GM12878 (cell line): ENCODE measurements around the gene TMEM175. TPM values are rescaled to one million over a fixed set of nuclear protein-coding genes. Genes with fewer than 3 reads are reported as not detected.

Experiments
- ATAC-seq: fragments of 200-7000 bp; cut with Tn5 transposase; 3 replicates; pipeline ENCODE4 v1.9.1; 2020; ENCODE audit warnings: mild to moderate bottlenecking, moderate library complexity
- BruUV-seq: library from RNA; stranded (reverse); fragments of 400-500 nt; replicated peaks from 2 replicates; lab custom pipeline; 2021; lab: Mats Ljungman, UMichigan
- CTCF ChIA-PET: fragments of 300-600 bp; sonication (Branson Sonifier 250); formaldehyde crosslinking; extraction: SDS; loops from one replicate; lab custom pipeline; 2021; ENCODE audit warnings: inconsistent platforms; lab: Yijun Ruan, JAX
- POLR2A ChIA-PET: fragments of 350-600 bp; formaldehyde crosslinking; extraction: SDS; loops from one replicate; lab custom pipeline; 2021; ENCODE audit warnings: inconsistent platforms; lab: Charles Lee
- RAD21 ChIA-PET: fragments of 300-600 bp; sonication (Branson Sonifier 250); formaldehyde crosslinking; loops from one replicate; lab custom pipeline; 2023; ENCODE audit warnings: antibody characterized with exemption; ENCODE audit not compliant: unreplicated experiment; lab: Charles Lee
- SMC1A ChIA-PET: fragments of 300-600 bp; sonication (Branson Sonifier 250); formaldehyde crosslinking; loops from one replicate; lab custom pipeline; 2023; ENCODE audit not compliant: unreplicated experiment, uncharacterized antibody; lab: Charles Lee
- DNase-seq: peaks from one replicate; pipeline ENCODE4 v3.0.0-alpha.2; 2011; ENCODE audit warnings: low read depth, low spot score
- FAIRE-seq: peaks from 3 replicates; lab custom pipeline; 2011; peaks lifted over from hg19 to GRCh38; lab: Jason Lieb, UNC
- H2AFZ ChIP-seq: 2 replicates; pipeline ENCODE4 v1.6.0; 2011; ENCODE audit warnings: low read depth, low read length, control low read depth; ENCODE audit not compliant: control insufficient read depth
- H3K27ac ChIP-seq: 2 replicates; pipeline ENCODE4 v1.5.1; 2011; ENCODE audit warnings: control low read depth; ENCODE audit not compliant: control insufficient read depth, insufficient read depth
- H3K27me3 ChIP-seq, 2 experiments: replicated peaks in 1 of 2; 2 replicates each; pipeline versions ENCODE4 v1.6.0 to v1.6.1; 2011; ENCODE audit warnings: low read length in 1 of 2; ENCODE audit not compliant: control insufficient read depth in 2 of 2, insufficient read depth in 2 of 2
- H3K36me3 ChIP-seq, 2 experiments: 2 replicates each; pipeline ENCODE4 v1.5.1; 2011; ENCODE audit warnings: low read length in 1 of 2; ENCODE audit not compliant: control insufficient read depth in 2 of 2, insufficient read depth in 2 of 2
- H3K4me1 ChIP-seq: 2 replicates; pipeline ENCODE4 v1.6.1; 2011; ENCODE audit warnings: mild to moderate bottlenecking, low read length, moderate library complexity, mixed read lengths; ENCODE audit not compliant: control insufficient read depth, insufficient read depth
- H3K4me2 ChIP-seq: 2 replicates; pipeline ENCODE4 v1.6.0; 2011; ENCODE audit warnings: control low read depth; ENCODE audit not compliant: control insufficient read depth, insufficient read depth
- H3K4me3 ChIP-seq: fragments of 200-600 bp; sonication (generic); 2 replicates; pipeline ENCODE4 v1.5.1; 2016
- H3K79me2 ChIP-seq: 2 replicates; pipeline ENCODE4 v1.6.0; 2011; ENCODE audit warnings: low read length; ENCODE audit not compliant: control insufficient read depth, insufficient read depth
- H3K9ac ChIP-seq: 2 replicates; pipeline ENCODE4 v1.8.0; 2011; ENCODE audit warnings: low read length, control low read depth, mixed read lengths; ENCODE audit not compliant: control insufficient read depth, insufficient read depth
- H3K9me3 ChIP-seq: replicated peaks from 3 replicates; pipeline ENCODE4 v1.5.1; 2011; ENCODE audit warnings: mild to moderate bottlenecking, low read length; ENCODE audit not compliant: control insufficient read depth, insufficient read depth
- H4K20me1 ChIP-seq: 2 replicates; pipeline ENCODE4 v1.6.0; 2011; ENCODE audit not compliant: control insufficient read depth, insufficient read depth
- ATF3 ChIP-seq: IDR thresholded peaks from 2 replicates; pipeline ENCODE4 v1.6.1; 2011; ENCODE audit warnings: low read depth, mild to moderate bottlenecking, low read length, moderate library complexity, borderline replicate concordance; ENCODE audit errors: extremely low read depth
- CBX5 ChIP-seq: sonication (generic); IDR thresholded peaks from 2 replicates; pipeline ENCODE4 v1.6.1; 2016; ENCODE audit warnings: low read depth, moderate library complexity, mild to moderate bottlenecking, inconsistent platforms
- EGR1 ChIP-seq, 2 experiments: IDR thresholded peaks; 1 replicate in 1 of 2; 2 replicates in 1 of 2; pipeline ENCODE4 v1.6.1; 2011 to 2012; ENCODE audit warnings: low read depth in 2 of 2, low read length in 2 of 2, borderline replicate concordance in 1 of 2, mild to moderate bottlenecking in 1 of 2, moderate library complexity in 1 of 2
- ELK1 ChIP-seq: IDR thresholded peaks from 2 replicates; pipeline ENCODE4 v1.6.1; 2012; ENCODE audit warnings: low read depth, low read length, improper control_type of control experiment
- ETV6 ChIP-seq, 2 experiments: fragments of 450-650 bp in 1 of 2; IDR thresholded peaks in 1 of 2; conservative IDR thresholded peaks in 1 of 2; 2 replicates each; pipeline ENCODE4 v1.6.1; 2014; ENCODE audit warnings: antibody characterized with exemption in 1 of 2, borderline replicate concordance in 1 of 2, low read depth in 1 of 2, mild to moderate bottlenecking in 1 of 2, moderate library complexity in 1 of 2
- GATAD2B ChIP-seq: fragments of 450-650 bp; conservative IDR thresholded peaks from 2 replicates; pipeline ENCODE4 v1.6.1; 2017; ENCODE audit warnings: low read depth, mild to moderate bottlenecking, moderate library complexity
- MEF2B ChIP-seq: fragments of 450-650 bp; IDR thresholded peaks from 2 replicates; pipeline ENCODE4 v1.6.1; 2018; ENCODE audit warnings: mild to moderate bottlenecking, moderate library complexity; ENCODE audit not compliant: partially characterized antibody, poor library complexity, severe bottlenecking
- NKRF ChIP-seq: fragments of 450-650 bp; conservative IDR thresholded peaks from 2 replicates; pipeline ENCODE4 v1.6.1; 2017; ENCODE audit warnings: mild to moderate bottlenecking, moderate library complexity
- POU2F2 ChIP-seq: IDR thresholded peaks from 3 replicates; pipeline ENCODE4 v1.6.1; 2011; ENCODE audit warnings: low read depth, mild to moderate bottlenecking, low read length, borderline replicate concordance
- SMARCA5 ChIP-seq: fragments of 450-650 bp; IDR thresholded peaks from 2 replicates; pipeline ENCODE4 v1.6.1; 2017; ENCODE audit warnings: mild to moderate bottlenecking
- SP1 ChIP-seq: IDR thresholded peaks from one replicate; pipeline ENCODE4 v1.6.1; 2011; ENCODE audit warnings: low read depth, low read length
- SREBF1 ChIP-seq: IDR thresholded peaks from 2 replicates; pipeline ENCODE4 v1.6.1; 2012; ENCODE audit warnings: mild to moderate bottlenecking, low read length
- USF2 ChIP-seq: IDR thresholded peaks from 2 replicates; pipeline ENCODE4 v1.6.1; 2011; ENCODE audit warnings: low read depth, low read length, improper control_type of control experiment, borderline replicate concordance
- ZNF207 ChIP-seq: fragments of 450-650 bp; IDR thresholded peaks from 2 replicates; pipeline ENCODE4 v1.6.1; 2014; ENCODE audit warnings: antibody characterized with exemption, mild to moderate bottlenecking, borderline replicate concordance
- WGBS: methylation state at CpG from one replicate; pipeline ENCODE4 v1.1.6; 2016; ENCODE audit warnings: low lambda C conversion rate; ENCODE audit not compliant: insufficient replicate concordance, insufficient coverage; ENCODE audit errors: missing lambda C conversion rate; 5-methylcytosine and 5-hydroxymethylcytosine counted together
- in situ Hi-C: fragments of 300-500 bp; cut with MboI; formaldehyde crosslinking; loops from 9 replicates; pipeline ENCODE4 v1.14.3; 2018; ENCODE audit warnings: mixed read lengths
- intact Hi-C: fragments of 100-400 bp; cut with micrococcal nuclease; formaldehyde crosslinking; loops from one replicate; pipeline ENCODE4 v1.14.2; 2022; ENCODE audit not compliant: unreplicated experiment
- polyA plus RNA-seq, 11 experiments: library from polyadenylated mRNA; depleted of rRNA in 4 of 11; unstranded in 6 of 11; stranded (reverse) in 5 of 11; fragments of >200 nt; fragmentation: Nextera tagmentation in 4 of 11; fragmentation: Illumina TruSeq in 1 of 11; extraction: Ambion mirVana in 4 of 11; extraction: Trizol in 1 of 11; gene quantifications; 1 replicate in 1 of 11; 2 replicates in 10 of 11; pipeline versions ENCODE4 v1.2.1 to v1.2.3, GENCODE V29; 2011 to 2016; ENCODE audit warnings: inconsistent platforms in 2 of 11, missing spikeins in 2 of 11, low read depth in 1 of 11
- total RNA-seq, 4 experiments: library from RNA; depleted of rRNA in 3 of 4; stranded (reverse); fragments of >200 nt in 3 of 4; fragmentation: Illumina TruSeq in 1 of 4; extraction: Trizol in 1 of 4; gene quantifications; 2 replicates each; pipeline versions ENCODE4 v1.2.1 to v1.2.3, GENCODE V29; 2013 to 2021
- TF ChIP-seq, protein P1 (sequence below): fragments of 450-650 bp; IDR thresholded peaks from 2 replicates; pipeline ENCODE4 v1.6.1; 2017; ENCODE audit warnings: mild to moderate bottlenecking, moderate library complexity

TMEM175 gene
- total and polyA plus RNA-seq, 10 of the 15 experiments (the other 5 are each of a cell fraction or from before 2014, with no cell fraction given): 0.11 to 39.5 (median 22.3) TPM

GRCh38 chr4:952881-953573 is 20.8 kb downstream of the TMEM175 start:
- Histone ChIP-seq H3K4me3 (no peak overlapping the region), H4K20me1 (no peaks in the 10 kb centered on the region), H3K27ac (no peak overlapping the region), H3K4me2 (no peak overlapping the region), H3K36me3 (no peaks in the 10 kb centered on the region; a peak in 1 of 4 replicates), H3K9ac (no peak overlapping the region), H3K27me3 (no peaks in the 10 kb centered on the region), H3K9me3 (no peaks in the 10 kb centered on the region), H3K4me1 (no peaks in the 10 kb centered on the region), H3K79me2 (no peaks in the 10 kb centered on the region), H2AFZ (no peak overlapping the region)
- FAIRE-seq (no peak), DNase-seq (no peak), ATAC-seq (no peak)
- intact Hi-C loops: no loop called here
- WGBS: 89% methylated on average over 28 of the region's 28 CpGs
- CTCF ChIA-PET: no interaction called here
- BruUV-seq: no TSS peak
- RAD21 ChIA-PET: no interaction called here
- SMC1A ChIA-PET: no interaction called here
- in situ Hi-C loops: no loop called here
- POLR2A ChIA-PET: no interaction called here
- no peak for TF ChIP-seq SREBF1
- TF ChIP-seq ETV6 (conservative IDR thresholded peaks at IDR 0.05 in 1 of 2, IDR thresholded peaks at IDR 0.05 in 1 of 2; ENCODE audit: borderline replicate concordance in 1 of 2, low read depth in 1 of 2): no peak
- TF ChIP-seq GATAD2B: no peak
- TF ChIP-seq SP1: no peak
- no peak for TF ChIP-seq SMARCA5
- TF ChIP-seq ELK1: no peak
- TF ChIP-seq MEF2B: no peak
- TF ChIP-seq USF2: no peak
- TF ChIP-seq, protein P1, sequence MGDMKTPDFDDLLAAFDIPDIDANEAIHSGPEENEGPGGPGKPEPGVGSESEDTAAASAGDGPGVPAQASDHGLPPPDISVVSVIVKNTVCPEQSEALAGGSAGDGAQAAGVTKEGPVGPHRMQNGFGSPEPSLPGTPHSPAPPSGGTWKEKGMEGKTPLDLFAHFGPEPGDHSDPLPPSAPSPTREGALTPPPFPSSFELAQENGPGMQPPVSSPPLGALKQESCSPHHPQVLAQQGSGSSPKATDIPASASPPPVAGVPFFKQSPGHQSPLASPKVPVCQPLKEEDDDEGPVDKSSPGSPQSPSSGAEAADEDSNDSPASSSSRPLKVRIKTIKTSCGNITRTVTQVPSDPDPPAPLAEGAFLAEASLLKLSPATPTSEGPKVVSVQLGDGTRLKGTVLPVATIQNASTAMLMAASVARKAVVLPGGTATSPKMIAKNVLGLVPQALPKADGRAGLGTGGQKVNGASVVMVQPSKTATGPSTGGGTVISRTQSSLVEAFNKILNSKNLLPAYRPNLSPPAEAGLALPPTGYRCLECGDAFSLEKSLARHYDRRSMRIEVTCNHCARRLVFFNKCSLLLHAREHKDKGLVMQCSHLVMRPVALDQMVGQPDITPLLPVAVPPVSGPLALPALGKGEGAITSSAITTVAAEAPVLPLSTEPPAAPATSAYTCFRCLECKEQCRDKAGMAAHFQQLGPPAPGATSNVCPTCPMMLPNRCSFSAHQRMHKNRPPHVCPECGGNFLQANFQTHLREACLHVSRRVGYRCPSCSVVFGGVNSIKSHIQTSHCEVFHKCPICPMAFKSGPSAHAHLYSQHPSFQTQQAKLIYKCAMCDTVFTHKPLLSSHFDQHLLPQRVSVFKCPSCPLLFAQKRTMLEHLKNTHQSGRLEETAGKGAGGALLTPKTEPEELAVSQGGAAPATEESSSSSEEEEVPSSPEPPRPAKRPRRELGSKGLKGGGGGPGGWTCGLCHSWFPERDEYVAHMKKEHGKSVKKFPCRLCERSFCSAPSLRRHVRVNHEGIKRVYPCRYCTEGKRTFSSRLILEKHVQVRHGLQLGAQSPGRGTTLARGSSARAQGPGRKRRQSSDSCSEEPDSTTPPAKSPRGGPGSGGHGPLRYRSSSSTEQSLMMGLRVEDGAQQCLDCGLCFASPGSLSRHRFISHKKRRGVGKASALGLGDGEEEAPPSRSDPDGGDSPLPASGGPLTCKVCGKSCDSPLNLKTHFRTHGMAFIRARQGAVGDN: no peak
- TF ChIP-seq EGR1 (IDR thresholded peaks at IDR 0.05; ENCODE audit: borderline replicate concordance in 1 of 2, low read depth in 2 of 2, low read length in 2 of 2): no peak
- no peak for TF ChIP-seq CBX5
- no peak for TF ChIP-seq NKRF
- TF ChIP-seq POU2F2: no peak
- no peak for TF ChIP-seq ATF3
- TF ChIP-seq ZNF207: no peak
